SK-N-SH (cell line): Measurements from ENCODE around the gene MYO16. TPM values are rescaled to one million over a fixed set of nuclear protein-coding genes. Genes with fewer than 3 reads are reported as not detected.

Source experiments
- CTCF ChIA-PET: fragments of 300-600, 350-600 bp; formaldehyde crosslinking; extraction: SDS; loops from one replicate; lab custom pipeline; 2021; lab: Yijun Ruan, JAX
- POLR2A ChIA-PET: fragments of 350-600 bp; sonication (Branson Sonifier 250); formaldehyde crosslinking; extraction: SDS; loops from one replicate; lab custom pipeline; 2020; ENCODE audit warnings: antibody characterized with exemption, inconsistent platforms; lab: Yijun Ruan, JAX
- DNase-seq: peaks from one replicate; pipeline ENCODE4 v3.0.0; 2012
- H2AFZ ChIP-seq: fragments of 200-600 bp; sonication (generic); 2 replicates; pipeline ENCODE4 v1.8.1; 2016; ENCODE audit warnings: antibody characterized with exemption, mild to moderate bottlenecking, low read depth
- H3F3A ChIP-seq: fragments of 200-600 bp; sonication (generic); replicated peaks from 2 replicates; pipeline ENCODE3; 2016; ENCODE audit warnings: antibody characterized with exemption, mild to moderate bottlenecking; ENCODE audit not compliant: insufficient read depth
- H3K27ac ChIP-seq, 2 experiments: fragments of 200-500 bp in 1 of 2; fragments of 200-600 bp in 1 of 2; sonication (Bioruptor generic) in 1 of 2; sonication (generic), shearing (Covaris generic) in 1 of 2; 2 replicates each; pipeline versions ENCODE4 v1.5.1 to v1.6.1; 2014 to 2016; ENCODE audit warnings: low read depth in 2 of 2, inconsistent platforms in 1 of 2, low read length in 1 of 2, mild to moderate bottlenecking in 1 of 2, mixed read lengths in 1 of 2
- H3K27me3 ChIP-seq: fragments of 200-600 bp; sonication (generic), shearing (Covaris generic); 2 replicates; pipeline ENCODE4 v1.6.1; 2016; ENCODE audit warnings: mixed run types; ENCODE audit not compliant: insufficient read depth
- H3K36me3 ChIP-seq, 2 experiments: fragments of 200-500 bp in 1 of 2; fragments of 200-600 bp in 1 of 2; sonication (Bioruptor generic) in 1 of 2; sonication (generic) in 1 of 2; replicated peaks in 1 of 2; 2 replicates each; pipeline versions ENCODE3 to v1.5.1; 2014 to 2016; ENCODE audit warnings: low read length in 1 of 2, mild to moderate bottlenecking in 1 of 2; ENCODE audit not compliant: insufficient read depth in 2 of 2, control insufficient read depth in 1 of 2
- H3K4me1 ChIP-seq, 2 experiments: fragments of 200-500 bp in 1 of 2; fragments of 200-600 bp in 1 of 2; sonication (Bioruptor generic) in 1 of 2; sonication (generic), shearing (Covaris generic) in 1 of 2; 2 replicates each; pipeline versions ENCODE4 v1.5.1 to v1.6.1; 2014 to 2016; ENCODE audit warnings: low read depth in 1 of 2, low read length in 1 of 2, mixed run types in 1 of 2; ENCODE audit not compliant: insufficient read depth in 2 of 2, control insufficient read depth in 1 of 2
- H3K4me2 ChIP-seq: fragments of 200-600 bp; sonication (generic), shearing (Covaris generic); 2 replicates; pipeline ENCODE4 v1.6.1; 2017; ENCODE audit warnings: mixed run types
- H3K4me3 ChIP-seq, 2 experiments: fragments of 200-500 bp in 1 of 2; fragments of 200-600 bp in 1 of 2; sonication (Bioruptor generic) in 1 of 2; sonication (generic), shearing (Covaris generic) in 1 of 2; 2 replicates each; pipeline versions ENCODE4 v1.5.1 to v1.8.1; 2014 to 2016; ENCODE audit warnings: low read depth in 2 of 2, inconsistent platforms in 1 of 2, low read length in 1 of 2, mild to moderate bottlenecking in 1 of 2, mixed read lengths in 1 of 2, moderate library complexity in 1 of 2
- H3K79me2 ChIP-seq: fragments of 200-600 bp; sonication (generic); 2 replicates; pipeline ENCODE4 v1.8.1; 2017; ENCODE audit warnings: mild to moderate bottlenecking; ENCODE audit not compliant: insufficient read depth
- H3K9ac ChIP-seq: fragments of 200-600 bp; sonication (generic); 2 replicates; pipeline ENCODE4 v1.6.1; 2017; ENCODE audit warnings: mixed run types
- H3K9me2 ChIP-seq: fragments of 200-600 bp; sonication (generic); 2 replicates; pipeline ENCODE4 v1.6.1; 2017; ENCODE audit warnings: mixed run types
- H3K9me3 ChIP-seq: fragments of 200-600 bp; sonication (generic); 2 replicates; pipeline ENCODE4 v1.6.1; 2017; ENCODE audit warnings: mixed run types, mild to moderate bottlenecking, moderate library complexity
- H4K20me1 ChIP-seq: fragments of 200-600 bp; sonication (generic); 2 replicates; pipeline ENCODE4 v1.6.1; 2017; ENCODE audit warnings: mild to moderate bottlenecking, mixed run types; ENCODE audit not compliant: insufficient read depth
- CHD2 ChIP-seq: fragments of 150-350 bp; IDR thresholded peaks from 2 replicates; pipeline ENCODE4 v1.6.1; 2018; ENCODE audit warnings: low read length; ENCODE audit not compliant: partially characterized antibody
- ELF1 ChIP-seq: IDR thresholded peaks from 2 replicates; pipeline ENCODE4 v1.4.0; 2012
- EP300 ChIP-seq, 2 experiments: IDR thresholded peaks; 2 replicates each; pipeline versions ENCODE4 v1.4.0 to v1.6.1; 2012; ENCODE audit warnings: borderline replicate concordance in 1 of 2, low read depth in 1 of 2, low read length in 1 of 2
- EZH2phosphoT487 ChIP-seq: fragments of 200-600 bp; sonication (generic); IDR thresholded peaks from 2 replicates; pipeline ENCODE4 v1.6.1; 2017; ENCODE audit warnings: low read depth, mixed run types, mild to moderate bottlenecking, antibody characterized with exemption, moderate library complexity, borderline replicate concordance
- JUND ChIP-seq: IDR thresholded peaks from 2 replicates; pipeline ENCODE4 v1.4.0; 2012
- MXI1 ChIP-seq: IDR thresholded peaks from 2 replicates; pipeline ENCODE4 v1.6.1; 2012; ENCODE audit warnings: mild to moderate bottlenecking, low read depth, low read length, improper control_type of control experiment
- POLR2AphosphoS5 ChIP-seq: IDR thresholded peaks from 2 replicates; pipeline ENCODE4 v1.6.1; 2012; ENCODE audit warnings: low read depth, low read length
- RAD21 ChIP-seq: IDR thresholded peaks from 2 replicates; pipeline ENCODE4 v1.6.1; 2012; ENCODE audit warnings: mild to moderate bottlenecking, low read length
- RCOR1 ChIP-seq: fragments of 150-350 bp; IDR thresholded peaks from 2 replicates; pipeline ENCODE4 v1.6.1; 2017; ENCODE audit warnings: antibody characterized with exemption, low read length
- TAF1 ChIP-seq: IDR thresholded peaks from 2 replicates; pipeline ENCODE4 v1.6.1; 2012; ENCODE audit warnings: low read depth, mild to moderate bottlenecking, low read length, moderate library complexity, borderline replicate concordance
- TCF12 ChIP-seq: IDR thresholded peaks from 2 replicates; pipeline ENCODE4 v1.4.0; 2012
- TEAD4 ChIP-seq: IDR thresholded peaks from 2 replicates; pipeline ENCODE4 v1.4.0; 2012; ENCODE audit warnings: mild to moderate bottlenecking, borderline replicate concordance; ENCODE audit not compliant: insufficient read depth
- YY1 ChIP-seq: IDR thresholded peaks from 2 replicates; pipeline ENCODE4 v1.4.0; 2012; ENCODE audit warnings: low read depth, mild to moderate bottlenecking
- WGBS: methylation state at CpG from one replicate; pipeline ENCODE4 v1.1.6; 2017; ENCODE audit warnings: low lambda C conversion rate; 5-methylcytosine and 5-hydroxymethylcytosine counted together
- polyA plus RNA-seq, 3 experiments: library from polyadenylated mRNA; depleted of rRNA; stranded (reverse); fragments of >200 nt; gene quantifications; 2 replicates each; pipeline ENCODE4 v1.2.3, GENCODE V29; 2012
- TF ChIP-seq, protein P1 (sequence below): fragments of 150-350 bp; IDR thresholded peaks from 2 replicates; pipeline ENCODE4 v1.6.1; 2016; ENCODE audit warnings: mild to moderate bottlenecking, low read depth, low read length
- TF ChIP-seq, protein P2 (sequence below): IDR thresholded peaks from 2 replicates; pipeline ENCODE4 v1.4.0; 2012; ENCODE audit warnings: low read depth, borderline replicate concordance
- TF ChIP-seq, protein P3 (sequence below): fragments of 200-600 bp; sonication (generic); IDR thresholded peaks from 2 replicates; pipeline ENCODE4 v1.6.1; 2017; ENCODE audit warnings: antibody characterized with exemption, mild to moderate bottlenecking, moderate library complexity
- TF ChIP-seq, protein P4 (sequence below): fragments of 150-350 bp; IDR thresholded peaks from 2 replicates; pipeline ENCODE4 v1.6.1; 2017; ENCODE audit warnings: antibody characterized with exemption, low read length, low read depth, borderline replicate concordance
- TF ChIP-seq, protein P5 (sequence below): IDR thresholded peaks from 2 replicates; pipeline ENCODE4 v1.6.1; 2012; ENCODE audit warnings: mild to moderate bottlenecking, low read depth, low read length, moderate library complexity
- TF ChIP-seq, protein P6 (sequence below): IDR thresholded peaks from 2 replicates; pipeline ENCODE4; 2012

Gene MYO16
- polyA plus RNA-seq, 1 of the 3 experiments (the other 2 are of a cell fraction), result 0.07 TPM

DNA sequence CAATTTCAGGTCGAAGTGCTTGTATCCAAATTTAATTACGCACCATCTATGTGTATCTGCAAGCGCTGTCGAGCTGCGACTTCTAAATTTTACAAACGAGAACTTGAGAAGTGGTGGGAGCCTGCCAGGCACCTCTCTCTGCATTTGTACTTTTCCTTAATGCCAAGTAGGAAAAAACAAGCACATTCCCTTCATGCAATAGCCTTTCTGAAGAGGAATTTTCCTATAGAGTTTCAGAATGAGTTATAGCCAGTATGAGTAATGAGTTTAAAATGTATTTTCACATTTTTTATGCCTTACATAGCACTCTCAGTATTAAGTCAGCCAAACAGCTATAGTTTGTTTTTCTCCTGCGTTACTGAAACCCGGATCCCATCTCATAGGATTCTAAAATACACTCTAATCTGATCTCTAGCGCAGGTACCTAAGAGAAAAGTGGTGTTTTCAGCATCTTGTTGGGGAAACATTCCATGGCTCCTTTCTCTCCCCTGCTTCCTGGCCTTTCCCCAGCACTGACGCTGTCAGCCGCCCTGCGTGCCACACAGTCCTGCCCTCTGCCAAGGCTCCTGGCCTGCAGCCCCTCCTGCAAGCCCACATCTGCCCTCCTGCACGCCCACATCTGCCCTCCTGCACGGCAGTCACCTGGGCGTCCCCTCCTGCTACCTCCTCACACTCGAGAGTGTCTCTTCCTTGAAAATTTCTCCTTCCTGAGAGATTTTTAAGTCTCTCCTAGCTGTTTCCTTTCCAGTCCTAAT lies 526.9 kb downstream of the MYO16 start (continued):
- TF ChIP-seq, protein P1, sequence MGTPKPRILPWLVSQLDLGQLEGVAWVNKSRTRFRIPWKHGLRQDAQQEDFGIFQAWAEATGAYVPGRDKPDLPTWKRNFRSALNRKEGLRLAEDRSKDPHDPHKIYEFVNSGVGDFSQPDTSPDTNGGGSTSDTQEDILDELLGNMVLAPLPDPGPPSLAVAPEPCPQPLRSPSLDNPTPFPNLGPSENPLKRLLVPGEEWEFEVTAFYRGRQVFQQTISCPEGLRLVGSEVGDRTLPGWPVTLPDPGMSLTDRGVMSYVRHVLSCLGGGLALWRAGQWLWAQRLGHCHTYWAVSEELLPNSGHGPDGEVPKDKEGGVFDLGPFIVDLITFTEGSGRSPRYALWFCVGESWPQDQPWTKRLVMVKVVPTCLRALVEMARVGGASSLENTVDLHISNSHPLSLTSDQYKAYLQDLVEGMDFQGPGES, result no peak
- TF ChIP-seq, protein P2, sequence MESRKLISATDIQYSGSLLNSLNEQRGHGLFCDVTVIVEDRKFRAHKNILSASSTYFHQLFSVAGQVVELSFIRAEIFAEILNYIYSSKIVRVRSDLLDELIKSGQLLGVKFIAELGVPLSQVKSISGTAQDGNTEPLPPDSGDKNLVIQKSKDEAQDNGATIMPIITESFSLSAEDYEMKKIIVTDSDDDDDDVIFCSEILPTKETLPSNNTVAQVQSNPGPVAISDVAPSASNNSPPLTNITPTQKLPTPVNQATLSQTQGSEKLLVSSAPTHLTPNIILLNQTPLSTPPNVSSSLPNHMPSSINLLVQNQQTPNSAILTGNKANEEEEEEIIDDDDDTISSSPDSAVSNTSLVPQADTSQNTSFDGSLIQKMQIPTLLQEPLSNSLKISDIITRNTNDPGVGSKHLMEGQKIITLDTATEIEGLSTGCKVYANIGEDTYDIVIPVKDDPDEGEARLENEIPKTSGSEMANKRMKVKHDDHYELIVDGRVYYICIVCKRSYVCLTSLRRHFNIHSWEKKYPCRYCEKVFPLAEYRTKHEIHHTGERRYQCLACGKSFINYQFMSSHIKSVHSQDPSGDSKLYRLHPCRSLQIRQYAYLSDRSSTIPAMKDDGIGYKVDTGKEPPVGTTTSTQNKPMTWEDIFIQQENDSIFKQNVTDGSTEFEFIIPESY, result no peak
- TF ChIP-seq TCF12 (peak; percentile 65), MXI1 (no peak), TAF1 (no peak), TEAD4 (peak; percentile 82), YY1 (no peak)

DNA sequence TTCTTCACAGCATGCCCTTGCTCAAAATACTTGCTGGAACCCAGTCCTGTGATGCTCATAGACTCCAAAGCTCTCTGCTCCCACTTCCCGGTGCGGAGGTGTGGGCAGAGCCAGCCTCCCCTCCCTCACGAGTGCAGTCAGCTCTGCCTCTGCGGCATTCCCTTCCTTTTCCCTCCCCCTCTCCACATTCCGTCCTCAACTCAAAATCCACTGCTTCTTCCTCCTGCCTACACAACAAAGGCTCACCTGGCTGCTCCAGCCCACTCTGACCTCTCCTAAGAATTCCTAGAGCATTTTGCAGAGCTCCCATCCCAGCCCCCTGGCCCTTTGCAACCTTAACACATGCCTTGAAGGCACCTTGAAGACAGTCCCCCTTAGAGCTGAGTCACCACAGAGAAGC lies 527.9 kb downstream of the MYO16 start:
- Histone ChIP-seq H3K4me1 (peaks cover 29 to 45% of the 10 kb centered on the region in 2 experiments), H3F3A (peaks cover 24% of the 10 kb centered on the region), H3K9me3 (no peaks in the 10 kb centered on the region), H3K4me2 (no peak overlapping the region), H4K20me1 (no peaks in the 10 kb centered on the region), H3K27ac (peak overlapping the region in 1 of 2 experiments; percentile 88; a peak in 1 of 4 replicates), H3K36me3 (no peaks in the 10 kb centered on the region), H2AFZ (no peak overlapping the region), H3K4me3 (no peak overlapping the region), H3K27me3 (no peaks in the 10 kb centered on the region), H3K79me2 (no peaks in the 10 kb centered on the region)
- POLR2A ChIA-PET, result no interaction called here
- DNase-seq, result no peak
- 93% methylated on average over 5 of the region's 5 CpGs for WGBS
- TF ChIP-seq, protein P3, sequence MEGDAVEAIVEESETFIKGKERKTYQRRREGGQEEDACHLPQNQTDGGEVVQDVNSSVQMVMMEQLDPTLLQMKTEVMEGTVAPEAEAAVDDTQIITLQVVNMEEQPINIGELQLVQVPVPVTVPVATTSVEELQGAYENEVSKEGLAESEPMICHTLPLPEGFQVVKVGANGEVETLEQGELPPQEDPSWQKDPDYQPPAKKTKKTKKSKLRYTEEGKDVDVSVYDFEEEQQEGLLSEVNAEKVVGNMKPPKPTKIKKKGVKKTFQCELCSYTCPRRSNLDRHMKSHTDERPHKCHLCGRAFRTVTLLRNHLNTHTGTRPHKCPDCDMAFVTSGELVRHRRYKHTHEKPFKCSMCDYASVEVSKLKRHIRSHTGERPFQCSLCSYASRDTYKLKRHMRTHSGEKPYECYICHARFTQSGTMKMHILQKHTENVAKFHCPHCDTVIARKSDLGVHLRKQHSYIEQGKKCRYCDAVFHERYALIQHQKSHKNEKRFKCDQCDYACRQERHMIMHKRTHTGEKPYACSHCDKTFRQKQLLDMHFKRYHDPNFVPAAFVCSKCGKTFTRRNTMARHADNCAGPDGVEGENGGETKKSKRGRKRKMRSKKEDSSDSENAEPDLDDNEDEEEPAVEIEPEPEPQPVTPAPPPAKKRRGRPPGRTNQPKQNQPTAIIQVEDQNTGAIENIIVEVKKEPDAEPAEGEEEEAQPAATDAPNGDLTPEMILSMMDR, result no peak
- TF ChIP-seq, protein P4, sequence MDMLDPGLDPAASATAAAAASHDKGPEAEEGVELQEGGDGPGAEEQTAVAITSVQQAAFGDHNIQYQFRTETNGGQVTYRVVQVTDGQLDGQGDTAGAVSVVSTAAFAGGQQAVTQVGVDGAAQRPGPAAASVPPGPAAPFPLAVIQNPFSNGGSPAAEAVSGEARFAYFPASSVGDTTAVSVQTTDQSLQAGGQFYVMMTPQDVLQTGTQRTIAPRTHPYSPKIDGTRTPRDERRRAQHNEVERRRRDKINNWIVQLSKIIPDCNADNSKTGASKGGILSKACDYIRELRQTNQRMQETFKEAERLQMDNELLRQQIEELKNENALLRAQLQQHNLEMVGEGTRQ, result no peak
- TF ChIP-seq YY1 (no peak), JUND (no peak), EZH2phosphoT487 (no peak), POLR2AphosphoS5 (no peak), RAD21 (no peak), RCOR1 (no peak), ELF1 (no peak), EP300 (IDR thresholded peaks at IDR 0.05; ENCODE audit: borderline replicate concordance in 1 of 2, low read depth in 1 of 2, low read length in 1 of 2) (no peak), CHD2 (no peak), TAF1 (no peak), TEAD4 (no peak)
- TF ChIP-seq, protein P5, sequence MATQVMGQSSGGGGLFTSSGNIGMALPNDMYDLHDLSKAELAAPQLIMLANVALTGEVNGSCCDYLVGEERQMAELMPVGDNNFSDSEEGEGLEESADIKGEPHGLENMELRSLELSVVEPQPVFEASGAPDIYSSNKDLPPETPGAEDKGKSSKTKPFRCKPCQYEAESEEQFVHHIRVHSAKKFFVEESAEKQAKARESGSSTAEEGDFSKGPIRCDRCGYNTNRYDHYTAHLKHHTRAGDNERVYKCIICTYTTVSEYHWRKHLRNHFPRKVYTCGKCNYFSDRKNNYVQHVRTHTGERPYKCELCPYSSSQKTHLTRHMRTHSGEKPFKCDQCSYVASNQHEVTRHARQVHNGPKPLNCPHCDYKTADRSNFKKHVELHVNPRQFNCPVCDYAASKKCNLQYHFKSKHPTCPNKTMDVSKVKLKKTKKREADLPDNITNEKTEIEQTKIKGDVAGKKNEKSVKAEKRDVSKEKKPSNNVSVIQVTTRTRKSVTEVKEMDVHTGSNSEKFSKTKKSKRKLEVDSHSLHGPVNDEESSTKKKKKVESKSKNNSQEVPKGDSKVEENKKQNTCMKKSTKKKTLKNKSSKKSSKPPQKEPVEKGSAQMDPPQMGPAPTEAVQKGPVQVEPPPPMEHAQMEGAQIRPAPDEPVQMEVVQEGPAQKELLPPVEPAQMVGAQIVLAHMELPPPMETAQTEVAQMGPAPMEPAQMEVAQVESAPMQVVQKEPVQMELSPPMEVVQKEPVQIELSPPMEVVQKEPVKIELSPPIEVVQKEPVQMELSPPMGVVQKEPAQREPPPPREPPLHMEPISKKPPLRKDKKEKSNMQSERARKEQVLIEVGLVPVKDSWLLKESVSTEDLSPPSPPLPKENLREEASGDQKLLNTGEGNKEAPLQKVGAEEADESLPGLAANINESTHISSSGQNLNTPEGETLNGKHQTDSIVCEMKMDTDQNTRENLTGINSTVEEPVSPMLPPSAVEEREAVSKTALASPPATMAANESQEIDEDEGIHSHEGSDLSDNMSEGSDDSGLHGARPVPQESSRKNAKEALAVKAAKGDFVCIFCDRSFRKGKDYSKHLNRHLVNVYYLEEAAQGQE, result no peak
- TF ChIP-seq, protein P6, sequence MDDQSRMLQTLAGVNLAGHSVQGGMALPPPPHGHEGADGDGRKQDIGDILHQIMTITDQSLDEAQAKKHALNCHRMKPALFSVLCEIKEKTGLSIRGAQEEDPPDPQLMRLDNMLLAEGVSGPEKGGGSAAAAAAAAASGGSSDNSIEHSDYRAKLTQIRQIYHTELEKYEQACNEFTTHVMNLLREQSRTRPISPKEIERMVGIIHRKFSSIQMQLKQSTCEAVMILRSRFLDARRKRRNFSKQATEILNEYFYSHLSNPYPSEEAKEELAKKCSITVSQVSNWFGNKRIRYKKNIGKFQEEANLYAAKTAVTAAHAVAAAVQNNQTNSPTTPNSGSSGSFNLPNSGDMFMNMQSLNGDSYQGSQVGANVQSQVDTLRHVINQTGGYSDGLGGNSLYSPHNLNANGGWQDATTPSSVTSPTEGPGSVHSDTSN, result no peak
- TF ChIP-seq, all 33 proteins: peak for 0
- H3K9ac ChIP-seq, result no peak overlapping the region
- no peaks in the 10 kb centered on the region for H3K9me2 ChIP-seq
- CTCF ChIA-PET, result interaction anchor here (0.8 to 1.7 kb wide), 2 partner anchors 12 to 628 kb away, joined by 3 to 6 read pairs; no protein-coding TSS in a partner anchor
